Brain pericyte (primary cell): Measurements from ENCODE around the gene TESK2.

Source experiments
- DNase-seq: peaks from one replicate; pipeline ENCODE4 v3.0.0-alpha.2; 2012; ENCODE audit warnings: low read depth, low spot score

TESK2 gene

GRCh38 chr1:45339789-45340558, 151.0 kb downstream of the TESK2 start, which contains the start of the genes MUTYH and TOE1:
TSS of gene MUTYH (minus strand) at chr1:45340440. CDS start at chr1:45334505, 5,935 bp downstream.
TSS of gene TOE1 (plus strand) at chr1:45340170. CDS start at chr1:45340253, 83 bp downstream.
- peak; percentile 82 for DNase-seq

GRCh38 chr1:45337630-45338325, 153.2 kb downstream of the TESK2 start:
- no peak for DNase-seq

GRCh38 chr1:45335855-45336324, 155.1 kb downstream of the TESK2 start:
- no peak for DNase-seq

- DNase-seq: no peak
Observed at GRCh38 chr1:45334308-45335245, 156.4 kb downstream of the TESK2 start.

- DNase-seq: no peak
Observed at GRCh38 chr1:45332346-45332720, 158.6 kb downstream of the TESK2 start.

- no peak for DNase-seq
Observed at GRCh38 chr1:45331436-45332345, 159.3 kb downstream of the TESK2 start.

GRCh38 chr1:45329445-45329844, 161.5 kb downstream of the TESK2 start:
- DNase-seq: no peak

- no peak for DNase-seq
Observed at GRCh38 chr1:45328680-45329079, 162.3 kb downstream of the TESK2 start.

- no peak for DNase-seq
Observed at GRCh38 chr1:45327644-45328515, 163.1 kb downstream of the TESK2 start.

GRCh38 chr1:45326627-45327623, 164.0 kb downstream of the TESK2 start, which contains the start of gene HPDL:
TSS of gene HPDL (plus strand) at chr1:45326895. CDS start at chr1:45327149, 254 bp downstream.
- DNase-seq: no peak

GRCh38 chr1:45325851-45326506, 165.0 kb downstream of the TESK2 start:
- DNase-seq: no peak

GRCh38 chr1:45322486-45323040, 168.4 kb downstream of the TESK2 start:
- no peak for DNase-seq

- DNase-seq: no peak
Observed at GRCh38 chr1:45321444-45321843, 169.5 kb downstream of the TESK2 start.

GRCh38 chr1:45319761-45320160, 171.2 kb downstream of the TESK2 start:
- no peak for DNase-seq

GRCh38 chr1:45317166-45317565, 173.8 kb downstream of the TESK2 start:
- no peak for DNase-seq

- DNase-seq: no peak
Observed at GRCh38 chr1:45314266-45314665, 176.7 kb downstream of the TESK2 start.

- no peak for DNase-seq
Observed at GRCh38 chr1:45306905-45307304, 184.1 kb downstream of the TESK2 start.
